Measurements from ENCODE around the gene CMPK2. TPM values are rescaled to one million over a fixed set of nuclear protein-coding genes. Genes with fewer than 3 reads are reported as not detected.

CMPK2 gene
- 1 to 10 TPM; 2.1 to 3.8 TPM for total RNA-seq
- 1.4 TPM for polyA plus RNA-seq (2013, experiment 1 of 2)
- polyA plus RNA-seq (2013, experiment 2 of 2) = 1.5 TPM
- long read RNA-seq, experiment 1, partial matches to known transcripts = 1 of 2 reads
- long read RNA-seq, experiment 1, other reads (novel, unspliced or antisense) = 1 of 2 reads
- long read RNA-seq, experiment 2, transcript CMPK2-206 (5 exons, 2,417 nt) = major isoform, 5 of 11 reads
- long read RNA-seq, experiment 2, transcript CMPK2-201 (5 exons, 2,884 nt) = major isoform, 5 of 11 reads
- long read RNA-seq, experiment 2, partial matches to known transcripts = 0 of 11 reads
- long read RNA-seq, experiment 2, other reads (novel, unspliced or antisense) = 1 of 11 reads
- long read RNA-seq, experiment 3, transcript CMPK2-206 (5 exons, 2,417 nt) = major isoform, 6 of 6 reads
- long read RNA-seq, experiment 3, partial matches to known transcripts = 0 of 6 reads
- long read RNA-seq, experiment 3, other reads (novel, unspliced or antisense) = 0 of 6 reads
- long read RNA-seq, experiment 4 = 0 reads

- 0 to 2% methylated on average over 30 to 115 of the region's 115 CpGs for WGBS, 2 experiments (ENCODE audit: insufficient coverage in 1 of 2, insufficient read length in 1 of 2)
- peak within 1 kb of the TSS; percentile 67 for H3K4me3 Mint-ChIP-seq
- TF ChIP-seq CTCF (conservative IDR thresholded peaks at IDR 0.05) = peak; percentile 48
- Histone ChIP-seq H3K4me3 (ENCODE audit: low read length) (peak within 1 kb of the TSS; percentile 85), H3K36me3 (ENCODE audit: control insufficient read depth, insufficient read depth, low read length) (no peaks in the 10 kb centered on the region), H3K4me1 (ENCODE audit: control insufficient read depth, insufficient read depth, low read length) (no peaks in the 10 kb centered on the region), H3K9ac (ENCODE audit: extremely low read depth, low read length, poor library complexity, severe bottlenecking) (no peak within 1 kb of the TSS), H3K27ac (ENCODE audit: low read depth, low read length) (no peak within 1 kb of the TSS), H3K27me3 (ENCODE audit: control insufficient read depth, insufficient read depth, low read length, poor library complexity, severe bottlenecking) (peaks cover 54% of the 10 kb centered on the region), H3K9me3 (ENCODE audit: control insufficient read depth, low read length) (peaks cover 1% of the 10 kb centered on the region)
- peaks cover 2% of the 10 kb centered on the region for H3K9me3 Mint-ChIP-seq
- H3K36me3 Mint-ChIP-seq (ENCODE audit: low read depth) = no peaks in the 10 kb centered on the region
- DNase-seq = peak; percentile 86
- peaks cover 6% of the 10 kb centered on the region for H3K4me1 Mint-ChIP-seq
- H3K27me3 Mint-ChIP-seq (ENCODE audit: insufficient read depth) = peaks cover 51% of the 10 kb centered on the region
- peak within 1 kb of the TSS; percentile 4 for H3K27ac Mint-ChIP-seq
Measured at GRCh38 chr2:6865346-6866274, at the start of gene CMPK2. TSS of gene CMPK2 (minus strand) at chr2:6865907. CDS start at chr2:6865696, 211 bp downstream.

GRCh38 chr2:6915399-6915798, 49.7 kb upstream of the CMPK2 start:
- Histone ChIP-seq H3K27ac (ENCODE audit: low read depth, low read length) (no peak overlapping the region), H3K36me3 (ENCODE audit: control insufficient read depth, insufficient read depth, low read length) (no peaks in the 10 kb centered on the region), H3K9ac (ENCODE audit: extremely low read depth, low read length, poor library complexity, severe bottlenecking) (no peak overlapping the region), H3K4me3 (ENCODE audit: low read length) (no peak overlapping the region), H3K9me3 (ENCODE audit: control insufficient read depth, low read length) (no peaks in the 10 kb centered on the region), H3K27me3 (ENCODE audit: control insufficient read depth, insufficient read depth, low read length, poor library complexity, severe bottlenecking) (peaks cover 11% of the 10 kb centered on the region), H3K4me1 (ENCODE audit: control insufficient read depth, insufficient read depth, low read length) (no peaks in the 10 kb centered on the region)
- H3K36me3 Mint-ChIP-seq (ENCODE audit: low read depth) = peaks cover 3% of the 10 kb centered on the region
- peaks cover 4% of the 10 kb centered on the region for H3K9me3 Mint-ChIP-seq
- H3K27me3 Mint-ChIP-seq (ENCODE audit: insufficient read depth) = peaks cover 55% of the 10 kb centered on the region
- peaks cover 3% of the 10 kb centered on the region for H3K4me1 Mint-ChIP-seq
- DNase-seq = no peak
- WGBS, 2 experiments (ENCODE audit: insufficient coverage in 1 of 2, insufficient read length in 1 of 2) = 79 to 89% methylated on average over 2 of the region's 2 CpGs
- no peak overlapping the region for H3K4me3 Mint-ChIP-seq
- no peak for TF ChIP-seq CTCF (conservative IDR thresholded peaks at IDR 0.05)
- no peak overlapping the region for H3K27ac Mint-ChIP-seq

- Mint-ChIP-seq H3K36me3 (ENCODE audit: low read depth) (peaks cover 3% of the 10 kb centered on the region), H3K27ac (no peak overlapping the region), H3K4me1 (peaks cover 3% of the 10 kb centered on the region), H3K4me3 (no peak overlapping the region), H3K9me3 (peaks cover 4% of the 10 kb centered on the region), H3K27me3 (ENCODE audit: insufficient read depth) (peaks cover 55% of the 10 kb centered on the region)
- H3K27ac ChIP-seq (ENCODE audit: low read depth, low read length) = no peak overlapping the region
- no peaks in the 10 kb centered on the region for H3K4me1 ChIP-seq (ENCODE audit: control insufficient read depth, insufficient read depth, low read length)
- no peak for DNase-seq
- WGBS, 2 experiments (ENCODE audit: insufficient coverage in 1 of 2, insufficient read length in 1 of 2) = 88 to 100% methylated on average over 2 to 3 of the region's 3 CpGs
- no peak overlapping the region for H3K9ac ChIP-seq (ENCODE audit: extremely low read depth, low read length, poor library complexity, severe bottlenecking)
- TF ChIP-seq CTCF (conservative IDR thresholded peaks at IDR 0.05) = no peak
- peaks cover 11% of the 10 kb centered on the region for H3K27me3 ChIP-seq (ENCODE audit: control insufficient read depth, insufficient read depth, low read length, poor library complexity, severe bottlenecking)
- H3K36me3 ChIP-seq (ENCODE audit: control insufficient read depth, insufficient read depth, low read length) = no peaks in the 10 kb centered on the region
- no peaks in the 10 kb centered on the region for H3K9me3 ChIP-seq (ENCODE audit: control insufficient read depth, low read length)
- no peak overlapping the region for H3K4me3 ChIP-seq (ENCODE audit: low read length)
Measured at GRCh38 chr2:6914828-6915227, 49.1 kb upstream of the CMPK2 start.
